GM21360 (cell line): ENCODE measurements around the gene FAM9C.

Source experiments
- ATAC-seq: cut with Tn5 transposase; IDR thresholded peaks from one replicate; pipeline ENCODE4 v1.9.1; 2021; ENCODE audit warnings: mild to moderate bottlenecking, moderate library complexity; ENCODE audit not compliant: unreplicated experiment

FAM9C gene

GRCh38 chrX:12986164-12986779 is 58.1 kb downstream of the FAM9C start:
- ATAC-seq, result no peak
